ENCODE results near the gene NCOA7. TPM values are rescaled to one million over a fixed set of nuclear protein-coding genes. Genes with fewer than 3 reads are reported as not detected.
A peak's percentile ranks its signal among the peaks of the same experiment; 100 is the strongest.

NCOA7 gene
- total and polyA plus RNA-seq, 9 of the 15 experiments (the other 6 are each of a cell fraction or from before 2014, with no cell fraction given) = 5.8 to 14.6 (median 9.3) TPM

DNA sequence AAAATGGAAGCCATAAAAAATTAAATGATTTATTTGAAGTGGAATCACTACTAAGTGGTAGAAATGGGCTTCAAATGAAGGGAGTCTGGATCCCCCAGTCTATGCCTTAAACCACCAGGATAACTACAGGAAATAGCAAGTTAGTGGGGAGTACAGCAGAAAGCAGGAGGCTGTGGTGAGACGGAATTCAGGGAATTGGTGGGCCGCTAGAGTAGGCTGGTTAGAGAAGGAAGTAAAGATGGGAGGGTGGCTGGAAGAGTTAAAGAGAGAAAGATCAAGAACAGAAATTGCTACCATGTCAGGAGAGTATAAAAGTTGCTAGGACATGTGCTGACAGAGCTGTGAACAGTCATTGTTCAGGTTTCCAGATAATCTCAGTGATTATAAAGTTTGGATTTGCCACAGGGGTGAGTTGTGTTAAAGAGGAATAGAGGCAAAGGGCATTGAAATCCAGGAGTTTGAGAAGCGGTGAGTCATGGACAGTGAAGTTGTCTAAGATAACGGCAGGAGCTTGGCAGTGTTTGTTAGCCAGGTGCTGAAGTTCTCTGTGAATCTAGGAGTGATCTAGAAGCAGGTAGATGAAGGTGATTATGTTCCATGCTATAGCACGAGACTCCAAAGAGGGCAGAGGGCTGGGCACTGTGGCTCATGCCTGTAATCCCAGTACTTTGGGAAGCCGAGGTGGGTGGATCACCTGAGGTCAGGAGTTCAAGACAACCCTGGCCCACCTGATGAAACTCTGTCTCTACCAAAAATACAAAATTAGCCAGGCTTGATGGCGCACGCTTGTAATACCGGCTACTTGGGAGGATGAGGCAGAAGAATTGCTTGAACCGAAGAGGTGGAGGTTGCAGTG lies 152.1 kb downstream of the NCOA7 start (continued):
- TF ChIP-seq ZNF696 (CRISPR knock-in tag; conservative IDR thresholded peaks at IDR 0.05) (no peak), ZZZ3 (IDR thresholded peaks at IDR 0.05) (no peak), ZFX (CRISPR knock-in tag; IDR thresholded peaks at IDR 0.05) (no peak), MAZ (CRISPR knock-in tag; conservative IDR thresholded peaks at IDR 0.05 in 1 of 2, IDR thresholded peaks at IDR 0.05 in 1 of 2) (no peak), ZNF239 (CRISPR knock-in tag; IDR thresholded peaks at IDR 0.05) (no peak), YY1 (IDR thresholded peaks at IDR 0.05; ENCODE audit: borderline replicate concordance in 1 of 3, control insufficient read depth in 1 of 3, extremely low read depth in 1 of 3, insufficient read depth in 3 of 3, insufficient read length in 1 of 3, insufficient replicate concordance in 2 of 3, low read depth in 1 of 3, low read length in 2 of 3) (no peak), RBM39 (optimal IDR thresholded peaks at IDR 0.05; ENCODE audit: low read depth, low read length) (no peak), NFE2 (IDR thresholded peaks at IDR 0.05; ENCODE audit: low read depth) (peak; percentile 25; the same call in 1 of the 2 replicates), KLF16 (IDR thresholded peaks at IDR 0.05) (no peak), KDM2B (CRISPR knock-in tag; IDR thresholded peaks at IDR 0.05) (no peak), KAT2B (IDR thresholded peaks at IDR 0.05; ENCODE audit: low read depth, low read length) (no peak), ZNF77 (CRISPR knock-in tag; IDR thresholded peaks at IDR 0.05) (no peak), ZNF140 (CRISPR knock-in tag; IDR thresholded peaks at IDR 0.05) (no peak), FOXK2 (conservative IDR thresholded peaks at IDR 0.05 in 1 of 2, IDR thresholded peaks at IDR 0.05 in 1 of 2; ENCODE audit: low read depth in 2 of 2) (no peak), SRSF3 (IDR thresholded peaks at IDR 0.05; ENCODE audit: insufficient read depth, low read length) (no peak), U2AF2 (optimal IDR thresholded peaks at IDR 0.05; ENCODE audit: low read depth, low read length) (no peak), ZNF644 (tag; IDR thresholded peaks at IDR 0.05; ENCODE audit: low read depth) (no peak), EP300 (IDR thresholded peaks at IDR 0.05; ENCODE audit: low read length) (0 out of 2 replicates have a peak, but pooled peaks have one; percentile 9)
- TF ChIP-seq, protein P1, sequence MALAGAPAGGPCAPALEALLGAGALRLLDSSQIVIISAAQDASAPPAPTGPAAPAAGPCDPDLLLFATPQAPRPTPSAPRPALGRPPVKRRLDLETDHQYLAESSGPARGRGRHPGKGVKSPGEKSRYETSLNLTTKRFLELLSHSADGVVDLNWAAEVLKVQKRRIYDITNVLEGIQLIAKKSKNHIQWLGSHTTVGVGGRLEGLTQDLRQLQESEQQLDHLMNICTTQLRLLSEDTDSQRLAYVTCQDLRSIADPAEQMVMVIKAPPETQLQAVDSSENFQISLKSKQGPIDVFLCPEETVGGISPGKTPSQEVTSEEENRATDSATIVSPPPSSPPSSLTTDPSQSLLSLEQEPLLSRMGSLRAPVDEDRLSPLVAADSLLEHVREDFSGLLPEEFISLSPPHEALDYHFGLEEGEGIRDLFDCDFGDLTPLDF (CRISPR knock-in tag; IDR thresholded peaks at IDR 0.05) = no peak
- TF ChIP-seq, protein P2, sequence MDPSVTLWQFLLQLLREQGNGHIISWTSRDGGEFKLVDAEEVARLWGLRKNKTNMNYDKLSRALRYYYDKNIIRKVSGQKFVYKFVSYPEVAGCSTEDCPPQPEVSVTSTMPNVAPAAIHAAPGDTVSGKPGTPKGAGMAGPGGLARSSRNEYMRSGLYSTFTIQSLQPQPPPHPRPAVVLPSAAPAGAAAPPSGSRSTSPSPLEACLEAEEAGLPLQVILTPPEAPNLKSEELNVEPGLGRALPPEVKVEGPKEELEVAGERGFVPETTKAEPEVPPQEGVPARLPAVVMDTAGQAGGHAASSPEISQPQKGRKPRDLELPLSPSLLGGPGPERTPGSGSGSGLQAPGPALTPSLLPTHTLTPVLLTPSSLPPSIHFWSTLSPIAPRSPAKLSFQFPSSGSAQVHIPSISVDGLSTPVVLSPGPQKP (CRISPR knock-in tag; IDR thresholded peaks at IDR 0.05) = no peak
- TF ChIP-seq, protein P3, sequence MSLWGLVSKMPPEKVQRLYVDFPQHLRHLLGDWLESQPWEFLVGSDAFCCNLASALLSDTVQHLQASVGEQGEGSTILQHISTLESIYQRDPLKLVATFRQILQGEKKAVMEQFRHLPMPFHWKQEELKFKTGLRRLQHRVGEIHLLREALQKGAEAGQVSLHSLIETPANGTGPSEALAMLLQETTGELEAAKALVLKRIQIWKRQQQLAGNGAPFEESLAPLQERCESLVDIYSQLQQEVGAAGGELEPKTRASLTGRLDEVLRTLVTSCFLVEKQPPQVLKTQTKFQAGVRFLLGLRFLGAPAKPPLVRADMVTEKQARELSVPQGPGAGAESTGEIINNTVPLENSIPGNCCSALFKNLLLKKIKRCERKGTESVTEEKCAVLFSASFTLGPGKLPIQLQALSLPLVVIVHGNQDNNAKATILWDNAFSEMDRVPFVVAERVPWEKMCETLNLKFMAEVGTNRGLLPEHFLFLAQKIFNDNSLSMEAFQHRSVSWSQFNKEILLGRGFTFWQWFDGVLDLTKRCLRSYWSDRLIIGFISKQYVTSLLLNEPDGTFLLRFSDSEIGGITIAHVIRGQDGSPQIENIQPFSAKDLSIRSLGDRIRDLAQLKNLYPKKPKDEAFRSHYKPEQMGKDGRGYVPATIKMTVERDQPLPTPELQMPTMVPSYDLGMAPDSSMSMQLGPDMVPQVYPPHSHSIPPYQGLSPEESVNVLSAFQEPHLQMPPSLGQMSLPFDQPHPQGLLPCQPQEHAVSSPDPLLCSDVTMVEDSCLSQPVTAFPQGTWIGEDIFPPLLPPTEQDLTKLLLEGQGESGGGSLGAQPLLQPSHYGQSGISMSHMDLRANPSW (CRISPR knock-in tag; IDR thresholded peaks at IDR 0.05) = no peak
- TF ChIP-seq, protein P4, sequence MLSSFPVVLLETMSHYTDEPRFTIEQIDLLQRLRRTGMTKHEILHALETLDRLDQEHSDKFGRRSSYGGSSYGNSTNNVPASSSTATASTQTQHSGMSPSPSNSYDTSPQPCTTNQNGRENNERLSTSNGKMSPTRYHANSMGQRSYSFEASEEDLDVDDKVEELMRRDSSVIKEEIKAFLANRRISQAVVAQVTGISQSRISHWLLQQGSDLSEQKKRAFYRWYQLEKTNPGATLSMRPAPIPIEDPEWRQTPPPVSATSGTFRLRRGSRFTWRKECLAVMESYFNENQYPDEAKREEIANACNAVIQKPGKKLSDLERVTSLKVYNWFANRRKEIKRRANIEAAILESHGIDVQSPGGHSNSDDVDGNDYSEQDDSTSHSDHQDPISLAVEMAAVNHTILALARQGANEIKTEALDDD (IDR thresholded peaks at IDR 0.05) = peak; percentile 62; the same call in 1 of the 2 replicates
